ENCODE data around the gene GEMIN2.

- no peak for TF ChIP-seq TAF1 (IDR thresholded peaks at IDR 0.05; ENCODE audit: low read depth)
- no peak for TF ChIP-seq REST (IDR thresholded peaks at IDR 0.05; ENCODE audit: low read depth)
- no peak for TF ChIP-seq EGR1 (IDR thresholded peaks at IDR 0.05)
- no peak for TF ChIP-seq TCF12 (IDR thresholded peaks at IDR 0.05; ENCODE audit: low read depth)
- no peak for TF ChIP-seq TEAD4 (IDR thresholded peaks at IDR 0.05)
- no peak for TF ChIP-seq RAD21 (IDR thresholded peaks at IDR 0.05; ENCODE audit: low read depth)
- no peak for TF ChIP-seq NFIC (IDR thresholded peaks at IDR 0.05)
Observed at GRCh38 chr14:39182770-39183684, 68.9 kb downstream of the GEMIN2 start.

Data from Ishikawa (cell line).